GM12878 (cell line): ENCODE data around the gene VASP. TPM values are rescaled to one million over a fixed set of nuclear protein-coding genes. Genes with fewer than 3 reads are reported as not detected.

ENCODE experiments used
- CREM ChIP-seq: IDR thresholded peaks from 2 replicates; pipeline ENCODE4 v1.6.1; 2014; ENCODE audit warnings: antibody characterized with exemption, low read depth
- FOXM1 ChIP-seq: IDR thresholded peaks from 2 replicates; pipeline ENCODE4 v1.6.1; 2012; ENCODE audit warnings: low read depth, mild to moderate bottlenecking, inconsistent platforms, low read length, moderate library complexity
- MEF2A ChIP-seq: IDR thresholded peaks from 2 replicates; pipeline ENCODE4 v1.6.1; 2011; ENCODE audit warnings: low read depth, mild to moderate bottlenecking, low read length, moderate library complexity; ENCODE audit not compliant: insufficient read depth
- MYB ChIP-seq: fragments of 150-350 bp; IDR thresholded peaks from 2 replicates; pipeline ENCODE4 v1.6.1; 2014; ENCODE audit warnings: mild to moderate bottlenecking, low read depth, low read length, borderline replicate concordance
- NRF1 ChIP-seq: conservative IDR thresholded peaks from 2 replicates; pipeline ENCODE4 v1.6.1; 2011; ENCODE audit warnings: mild to moderate bottlenecking, low read depth, low read length, improper control_type of control experiment
- RFX5 ChIP-seq: IDR thresholded peaks from 2 replicates; pipeline ENCODE4 v1.6.1; 2011; ENCODE audit warnings: low read depth, low read length, improper control_type of control experiment
- SIX5 ChIP-seq: IDR thresholded peaks from 2 replicates; pipeline ENCODE4 v1.6.1; 2011; ENCODE audit warnings: mild to moderate bottlenecking, low read depth, low read length, moderate library complexity; ENCODE audit not compliant: severe bottlenecking
- SMC3 ChIP-seq: IDR thresholded peaks from 2 replicates; pipeline ENCODE4 v1.6.1; 2011; ENCODE audit warnings: low read length, improper control_type of control experiment, borderline replicate concordance
- SREBF2 ChIP-seq: IDR thresholded peaks from 2 replicates; pipeline ENCODE4 v1.6.1; 2012; ENCODE audit warnings: mild to moderate bottlenecking, low read length
- ZNF274 ChIP-seq: IDR thresholded peaks from one replicate; pipeline ENCODE4 v1.8.0; 2011; ENCODE audit not compliant: insufficient read length, insufficient read depth
- ZZZ3 ChIP-seq: IDR thresholded peaks from 2 replicates; pipeline ENCODE4 v1.6.1; 2011; ENCODE audit warnings: low read depth; ENCODE audit not compliant: control insufficient read depth, insufficient read length
- polyA plus RNA-seq, 11 experiments: library from polyadenylated mRNA; depleted of rRNA in 4 of 11; unstranded in 6 of 11; stranded (reverse) in 5 of 11; fragments of >200 nt; fragmentation: Nextera tagmentation in 4 of 11; fragmentation: Illumina TruSeq in 1 of 11; extraction: Ambion mirVana in 4 of 11; extraction: Trizol in 1 of 11; gene quantifications; 1 replicate in 1 of 11; 2 replicates in 10 of 11; pipeline versions ENCODE4 v1.2.1 to v1.2.3, GENCODE V29; 2011 to 2016; ENCODE audit warnings: inconsistent platforms in 2 of 11, missing spikeins in 2 of 11, low read depth in 1 of 11
- total RNA-seq, 4 experiments: library from RNA; depleted of rRNA in 3 of 4; stranded (reverse); fragments of >200 nt in 3 of 4; fragmentation: Illumina TruSeq in 1 of 4; extraction: Trizol in 1 of 4; gene quantifications; 2 replicates each; pipeline versions ENCODE4 v1.2.1 to v1.2.3, GENCODE V29; 2013 to 2021
- TF ChIP-seq, protein P1 (sequence below): fragments of 450-650 bp; IDR thresholded peaks from 2 replicates; pipeline ENCODE4 v1.6.1; 2018; ENCODE audit warnings: mild to moderate bottlenecking, low read depth, moderate library complexity; ENCODE audit not compliant: partially characterized antibody
- TF ChIP-seq, protein P2 (sequence below): fragments of 450-650 bp; IDR thresholded peaks from 2 replicates; pipeline ENCODE4 v1.6.1; 2017; ENCODE audit warnings: mild to moderate bottlenecking, low read depth, inconsistent platforms; ENCODE audit not compliant: poor library complexity, severe bottlenecking
- TF ChIP-seq, protein P3 (sequence below): IDR thresholded peaks from 2 replicates; pipeline ENCODE4 v1.6.1; 2012; ENCODE audit warnings: mild to moderate bottlenecking, low read depth, low read length
- TF ChIP-seq, protein P4 (sequence below): fragments of 450-650 bp; IDR thresholded peaks from 2 replicates; pipeline ENCODE4 v1.6.1; 2016; ENCODE audit warnings: mild to moderate bottlenecking
- TF ChIP-seq, protein P5 (sequence below): fragments of 450-650 bp; formaldehyde crosslinking; IDR thresholded peaks from 2 replicates; pipeline ENCODE4 v1.5.0; 2022; ENCODE audit warnings: mild to moderate bottlenecking, missing genetic modification characterization

Gene VASP
- total and polyA plus RNA-seq, 10 of the 15 experiments (the other 5 are each of a cell fraction or from before 2014, with no cell fraction given): 19.5 to 298 (median 84.8) TPM

DNA sequence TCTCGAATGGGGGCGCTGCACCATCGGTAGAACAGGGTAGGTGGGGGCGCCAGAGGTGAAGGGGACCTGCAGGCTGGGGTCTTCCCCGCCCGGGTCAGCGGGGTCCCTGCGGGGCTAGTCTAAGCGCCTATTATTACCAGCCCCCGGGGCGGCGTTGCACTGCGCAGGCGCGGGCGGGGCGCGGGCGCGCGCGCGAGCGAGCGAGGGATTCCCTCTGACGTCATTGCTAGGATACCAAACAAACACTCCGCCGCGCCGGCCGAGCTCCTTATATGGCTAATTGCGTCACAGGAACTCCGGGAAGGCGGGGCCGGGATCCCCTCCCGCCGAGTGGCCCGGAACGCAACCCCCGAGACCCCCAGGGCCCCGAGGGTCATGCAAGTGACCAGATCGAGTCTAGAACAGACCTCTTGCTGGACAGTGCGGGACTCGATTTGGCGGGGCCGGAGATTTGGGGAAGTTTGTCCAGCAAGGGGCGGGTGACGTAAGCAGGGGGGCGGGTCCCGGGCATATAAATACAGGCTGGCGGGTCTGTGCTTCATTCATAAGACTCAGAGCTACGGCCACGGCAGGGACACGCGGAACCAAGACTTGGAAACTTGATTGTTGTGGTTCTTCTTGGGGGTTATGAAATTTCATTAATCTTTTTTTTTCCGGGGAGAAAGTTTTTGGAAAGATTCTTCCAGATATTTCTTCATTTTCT, 39.7 kb upstream of the VASP start, which contains the start of gene FOSB (continued):
- TF ChIP-seq, protein P1, sequence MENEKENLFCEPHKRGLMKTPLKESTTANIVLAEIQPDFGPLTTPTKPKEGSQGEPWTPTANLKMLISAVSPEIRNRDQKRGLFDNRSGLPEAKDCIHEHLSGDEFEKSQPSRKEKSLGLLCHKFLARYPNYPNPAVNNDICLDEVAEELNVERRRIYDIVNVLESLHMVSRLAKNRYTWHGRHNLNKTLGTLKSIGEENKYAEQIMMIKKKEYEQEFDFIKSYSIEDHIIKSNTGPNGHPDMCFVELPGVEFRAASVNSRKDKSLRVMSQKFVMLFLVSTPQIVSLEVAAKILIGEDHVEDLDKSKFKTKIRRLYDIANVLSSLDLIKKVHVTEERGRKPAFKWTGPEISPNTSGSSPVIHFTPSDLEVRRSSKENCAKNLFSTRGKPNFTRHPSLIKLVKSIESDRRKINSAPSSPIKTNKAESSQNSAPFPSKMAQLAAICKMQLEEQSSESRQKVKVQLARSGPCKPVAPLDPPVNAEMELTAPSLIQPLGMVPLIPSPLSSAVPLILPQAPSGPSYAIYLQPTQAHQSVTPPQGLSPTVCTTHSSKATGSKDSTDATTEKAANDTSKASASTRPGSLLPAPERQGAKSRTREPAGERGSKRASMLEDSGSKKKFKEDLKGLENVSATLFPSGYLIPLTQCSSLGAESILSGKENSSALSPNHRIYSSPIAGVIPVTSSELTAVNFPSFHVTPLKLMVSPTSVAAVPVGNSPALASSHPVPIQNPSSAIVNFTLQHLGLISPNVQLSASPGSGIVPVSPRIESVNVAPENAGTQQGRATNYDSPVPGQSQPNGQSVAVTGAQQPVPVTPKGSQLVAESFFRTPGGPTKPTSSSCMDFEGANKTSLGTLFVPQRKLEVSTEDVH: no peak
- TF ChIP-seq, protein P2, sequence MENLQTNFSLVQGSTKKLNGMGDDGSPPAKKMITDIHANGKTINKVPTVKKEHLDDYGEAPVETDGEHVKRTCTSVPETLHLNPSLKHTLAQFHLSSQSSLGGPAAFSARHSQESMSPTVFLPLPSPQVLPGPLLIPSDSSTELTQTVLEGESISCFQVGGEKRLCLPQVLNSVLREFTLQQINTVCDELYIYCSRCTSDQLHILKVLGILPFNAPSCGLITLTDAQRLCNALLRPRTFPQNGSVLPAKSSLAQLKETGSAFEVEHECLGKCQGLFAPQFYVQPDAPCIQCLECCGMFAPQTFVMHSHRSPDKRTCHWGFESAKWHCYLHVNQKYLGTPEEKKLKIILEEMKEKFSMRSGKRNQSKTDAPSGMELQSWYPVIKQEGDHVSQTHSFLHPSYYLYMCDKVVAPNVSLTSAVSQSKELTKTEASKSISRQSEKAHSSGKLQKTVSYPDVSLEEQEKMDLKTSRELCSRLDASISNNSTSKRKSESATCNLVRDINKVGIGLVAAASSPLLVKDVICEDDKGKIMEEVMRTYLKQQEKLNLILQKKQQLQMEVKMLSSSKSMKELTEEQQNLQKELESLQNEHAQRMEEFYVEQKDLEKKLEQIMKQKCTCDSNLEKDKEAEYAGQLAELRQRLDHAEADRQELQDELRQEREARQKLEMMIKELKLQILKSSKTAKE: no peak
- TF ChIP-seq MEF2A (no peak), SIX5 (no peak), ZNF274 (no peak), MYB (no peak), RFX5 (no peak), FOXM1 (no peak), SMC3 (no peak), SREBF2 (no peak), CREM (peak; percentile 96), NRF1 (peak; percentile 83), ZZZ3 (no peak)
- TF ChIP-seq, protein P3, sequence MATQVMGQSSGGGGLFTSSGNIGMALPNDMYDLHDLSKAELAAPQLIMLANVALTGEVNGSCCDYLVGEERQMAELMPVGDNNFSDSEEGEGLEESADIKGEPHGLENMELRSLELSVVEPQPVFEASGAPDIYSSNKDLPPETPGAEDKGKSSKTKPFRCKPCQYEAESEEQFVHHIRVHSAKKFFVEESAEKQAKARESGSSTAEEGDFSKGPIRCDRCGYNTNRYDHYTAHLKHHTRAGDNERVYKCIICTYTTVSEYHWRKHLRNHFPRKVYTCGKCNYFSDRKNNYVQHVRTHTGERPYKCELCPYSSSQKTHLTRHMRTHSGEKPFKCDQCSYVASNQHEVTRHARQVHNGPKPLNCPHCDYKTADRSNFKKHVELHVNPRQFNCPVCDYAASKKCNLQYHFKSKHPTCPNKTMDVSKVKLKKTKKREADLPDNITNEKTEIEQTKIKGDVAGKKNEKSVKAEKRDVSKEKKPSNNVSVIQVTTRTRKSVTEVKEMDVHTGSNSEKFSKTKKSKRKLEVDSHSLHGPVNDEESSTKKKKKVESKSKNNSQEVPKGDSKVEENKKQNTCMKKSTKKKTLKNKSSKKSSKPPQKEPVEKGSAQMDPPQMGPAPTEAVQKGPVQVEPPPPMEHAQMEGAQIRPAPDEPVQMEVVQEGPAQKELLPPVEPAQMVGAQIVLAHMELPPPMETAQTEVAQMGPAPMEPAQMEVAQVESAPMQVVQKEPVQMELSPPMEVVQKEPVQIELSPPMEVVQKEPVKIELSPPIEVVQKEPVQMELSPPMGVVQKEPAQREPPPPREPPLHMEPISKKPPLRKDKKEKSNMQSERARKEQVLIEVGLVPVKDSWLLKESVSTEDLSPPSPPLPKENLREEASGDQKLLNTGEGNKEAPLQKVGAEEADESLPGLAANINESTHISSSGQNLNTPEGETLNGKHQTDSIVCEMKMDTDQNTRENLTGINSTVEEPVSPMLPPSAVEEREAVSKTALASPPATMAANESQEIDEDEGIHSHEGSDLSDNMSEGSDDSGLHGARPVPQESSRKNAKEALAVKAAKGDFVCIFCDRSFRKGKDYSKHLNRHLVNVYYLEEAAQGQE: no peak
- TF ChIP-seq, protein P4, sequence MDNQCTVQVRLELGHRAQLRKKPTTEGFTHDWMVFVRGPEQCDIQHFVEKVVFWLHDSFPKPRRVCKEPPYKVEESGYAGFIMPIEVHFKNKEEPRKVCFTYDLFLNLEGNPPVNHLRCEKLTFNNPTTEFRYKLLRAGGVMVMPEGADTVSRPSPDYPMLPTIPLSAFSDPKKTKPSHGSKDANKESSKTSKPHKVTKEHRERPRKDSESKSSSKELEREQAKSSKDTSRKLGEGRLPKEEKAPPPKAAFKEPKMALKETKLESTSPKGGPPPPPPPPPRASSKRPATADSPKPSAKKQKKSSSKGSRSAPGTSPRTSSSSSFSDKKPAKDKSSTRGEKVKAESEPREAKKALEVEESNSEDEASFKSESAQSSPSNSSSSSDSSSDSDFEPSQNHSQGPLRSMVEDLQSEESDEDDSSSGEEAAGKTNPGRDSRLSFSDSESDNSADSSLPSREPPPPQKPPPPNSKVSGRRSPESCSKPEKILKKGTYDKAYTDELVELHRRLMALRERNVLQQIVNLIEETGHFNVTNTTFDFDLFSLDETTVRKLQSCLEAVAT: no peak
- TF ChIP-seq, protein P5, sequence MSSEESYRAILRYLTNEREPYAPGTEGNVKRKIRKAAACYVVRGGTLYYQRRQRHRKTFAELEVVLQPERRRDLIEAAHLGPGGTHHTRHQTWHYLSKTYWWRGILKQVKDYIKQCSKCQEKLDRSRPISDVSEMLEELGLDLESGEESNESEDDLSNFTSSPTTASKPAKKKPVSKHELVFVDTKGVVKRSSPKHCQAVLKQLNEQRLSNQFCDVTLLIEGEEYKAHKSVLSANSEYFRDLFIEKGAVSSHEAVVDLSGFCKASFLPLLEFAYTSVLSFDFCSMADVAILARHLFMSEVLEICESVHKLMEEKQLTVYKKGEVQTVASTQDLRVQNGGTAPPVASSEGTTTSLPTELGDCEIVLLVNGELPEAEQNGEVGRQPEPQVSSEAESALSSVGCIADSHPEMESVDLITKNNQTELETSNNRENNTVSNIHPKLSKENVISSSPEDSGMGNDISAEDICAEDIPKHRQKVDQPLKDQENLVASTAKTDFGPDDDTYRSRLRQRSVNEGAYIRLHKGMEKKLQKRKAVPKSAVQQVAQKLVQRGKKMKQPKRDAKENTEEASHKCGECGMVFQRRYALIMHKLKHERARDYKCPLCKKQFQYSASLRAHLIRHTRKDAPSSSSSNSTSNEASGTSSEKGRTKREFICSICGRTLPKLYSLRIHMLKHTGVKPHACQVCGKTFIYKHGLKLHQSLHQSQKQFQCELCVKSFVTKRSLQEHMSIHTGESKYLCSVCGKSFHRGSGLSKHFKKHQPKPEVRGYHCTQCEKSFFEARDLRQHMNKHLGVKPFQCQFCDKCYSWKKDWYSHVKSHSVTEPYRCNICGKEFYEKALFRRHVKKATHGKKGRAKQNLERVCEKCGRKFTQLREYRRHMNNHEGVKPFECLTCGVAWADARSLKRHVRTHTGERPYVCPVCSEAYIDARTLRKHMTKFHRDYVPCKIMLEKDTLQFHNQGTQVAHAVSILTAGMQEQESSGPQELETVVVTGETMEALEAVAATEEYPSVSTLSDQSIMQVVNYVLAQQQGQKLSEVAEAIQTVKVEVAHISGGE: no peak
